Measurements from ENCODE around the gene MEIOB.

MEIOB gene

DNA sequence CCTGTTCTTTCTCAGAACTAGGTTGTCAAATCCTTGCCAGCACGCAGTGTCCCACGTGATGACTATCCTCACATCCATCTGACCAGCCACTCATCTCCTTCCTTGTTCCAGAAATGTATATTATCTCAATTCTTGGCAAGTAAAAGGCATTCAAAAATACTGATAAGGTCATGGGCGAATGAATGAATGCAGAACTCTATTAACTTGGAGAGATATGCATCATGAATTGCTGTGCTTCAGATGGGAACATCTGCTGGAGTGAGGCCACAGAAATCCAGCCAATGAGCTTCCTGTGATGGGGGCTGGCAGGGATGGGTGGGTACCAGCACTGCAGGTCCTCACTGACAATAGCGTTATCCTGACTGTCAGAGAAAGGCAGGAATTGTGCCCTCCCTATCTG lies 26.0 kb downstream of the MEIOB start:
- H3K4me3 ChIP-seq (ENCODE audit: low read depth, low read length) = no peak overlapping the region
- TF ChIP-seq, protein P1, sequence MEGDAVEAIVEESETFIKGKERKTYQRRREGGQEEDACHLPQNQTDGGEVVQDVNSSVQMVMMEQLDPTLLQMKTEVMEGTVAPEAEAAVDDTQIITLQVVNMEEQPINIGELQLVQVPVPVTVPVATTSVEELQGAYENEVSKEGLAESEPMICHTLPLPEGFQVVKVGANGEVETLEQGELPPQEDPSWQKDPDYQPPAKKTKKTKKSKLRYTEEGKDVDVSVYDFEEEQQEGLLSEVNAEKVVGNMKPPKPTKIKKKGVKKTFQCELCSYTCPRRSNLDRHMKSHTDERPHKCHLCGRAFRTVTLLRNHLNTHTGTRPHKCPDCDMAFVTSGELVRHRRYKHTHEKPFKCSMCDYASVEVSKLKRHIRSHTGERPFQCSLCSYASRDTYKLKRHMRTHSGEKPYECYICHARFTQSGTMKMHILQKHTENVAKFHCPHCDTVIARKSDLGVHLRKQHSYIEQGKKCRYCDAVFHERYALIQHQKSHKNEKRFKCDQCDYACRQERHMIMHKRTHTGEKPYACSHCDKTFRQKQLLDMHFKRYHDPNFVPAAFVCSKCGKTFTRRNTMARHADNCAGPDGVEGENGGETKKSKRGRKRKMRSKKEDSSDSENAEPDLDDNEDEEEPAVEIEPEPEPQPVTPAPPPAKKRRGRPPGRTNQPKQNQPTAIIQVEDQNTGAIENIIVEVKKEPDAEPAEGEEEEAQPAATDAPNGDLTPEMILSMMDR (conservative IDR thresholded peaks at IDR 0.05; ENCODE audit: low read depth, low read length) = no peak
- no peak for DNase-seq (ENCODE audit: low read depth)

DNA sequence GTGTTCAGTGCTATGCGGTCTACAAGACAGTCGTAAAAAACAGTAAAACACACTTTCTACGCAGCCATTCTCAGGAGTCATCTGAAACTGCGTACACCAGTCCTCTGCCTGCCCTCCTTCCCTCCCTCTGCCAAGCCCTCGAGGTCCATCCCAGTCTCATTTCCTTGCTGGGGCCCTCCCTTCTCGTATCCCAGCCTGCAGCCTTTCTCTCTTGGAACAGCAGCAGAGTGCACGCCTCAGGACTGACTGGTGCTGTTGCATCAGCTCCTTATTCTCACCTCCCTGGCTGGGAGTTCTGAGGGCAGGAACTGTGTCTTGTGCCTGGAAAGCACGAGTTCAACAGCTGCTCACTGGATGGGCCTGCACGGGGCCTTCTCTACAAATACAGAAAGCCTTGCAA lies 32.4 kb downstream of the MEIOB start:
- H3K4me3 ChIP-seq (ENCODE audit: low read depth, low read length) = no peak overlapping the region
- TF ChIP-seq, protein P1 (conservative IDR thresholded peaks at IDR 0.05; ENCODE audit: low read depth, low read length) = no peak
- DNase-seq (ENCODE audit: low read depth) = peak; percentile 79

DNA sequence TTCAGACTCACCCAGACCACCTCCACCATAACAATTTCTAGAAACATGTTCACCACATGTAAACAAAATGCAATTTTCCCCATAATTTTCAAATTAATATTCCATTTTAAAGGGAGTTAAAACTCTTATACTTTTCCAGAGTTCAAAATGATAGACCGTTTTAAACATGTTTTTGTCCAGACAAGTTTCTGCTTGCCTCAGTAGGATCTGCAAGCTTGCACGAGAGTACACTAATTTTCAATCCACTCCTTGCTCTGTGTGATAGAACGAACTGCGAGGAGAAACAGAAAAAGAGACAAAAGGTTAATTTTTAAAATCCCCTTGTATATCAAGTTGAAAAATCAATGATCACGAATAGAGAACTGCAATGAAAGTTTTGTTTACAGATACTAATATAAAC lies 37.9 kb downstream of the MEIOB start:
- no peak overlapping the region for H3K4me3 ChIP-seq (ENCODE audit: low read depth, low read length)
- TF ChIP-seq, protein P1 (conservative IDR thresholded peaks at IDR 0.05; ENCODE audit: low read depth, low read length) = no peak
- no peak for DNase-seq (ENCODE audit: low read depth)

DNA sequence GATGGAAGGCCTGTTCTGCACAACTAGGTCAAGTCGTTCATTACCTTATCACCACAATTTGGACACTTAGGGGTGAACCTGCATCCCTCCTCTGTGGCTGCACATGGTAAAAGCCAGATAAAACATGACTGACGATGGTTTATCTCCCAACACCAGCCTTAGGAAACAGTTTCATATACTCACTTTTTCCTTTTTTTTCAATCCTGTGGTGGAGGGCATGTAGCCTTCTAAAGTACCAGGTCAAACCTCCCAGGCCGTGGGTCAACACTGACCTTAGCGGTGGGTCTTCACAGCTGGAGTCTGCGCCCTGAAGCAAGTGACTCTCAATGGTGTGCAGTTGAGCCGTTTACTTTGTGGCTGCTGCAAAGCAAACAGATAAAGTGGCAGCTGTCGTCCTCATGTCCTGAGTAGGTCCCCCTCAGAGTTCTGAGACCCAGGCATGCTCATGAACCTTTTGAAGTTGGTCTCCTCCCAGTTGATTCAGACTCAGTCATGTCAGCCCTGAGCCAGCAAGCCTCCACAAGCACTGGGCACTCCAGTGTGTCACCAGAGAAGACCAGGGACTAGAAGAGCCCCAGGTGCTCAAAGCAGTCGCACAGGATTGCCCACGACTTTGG lies 39.0 kb downstream of the MEIOB start:
- TF ChIP-seq, protein P1 (conservative IDR thresholded peaks at IDR 0.05; ENCODE audit: low read depth, low read length) = no peak
- H3K4me3 ChIP-seq (ENCODE audit: low read depth, low read length) = no peak overlapping the region
- DNase-seq (ENCODE audit: low read depth) = no peak

DNA sequence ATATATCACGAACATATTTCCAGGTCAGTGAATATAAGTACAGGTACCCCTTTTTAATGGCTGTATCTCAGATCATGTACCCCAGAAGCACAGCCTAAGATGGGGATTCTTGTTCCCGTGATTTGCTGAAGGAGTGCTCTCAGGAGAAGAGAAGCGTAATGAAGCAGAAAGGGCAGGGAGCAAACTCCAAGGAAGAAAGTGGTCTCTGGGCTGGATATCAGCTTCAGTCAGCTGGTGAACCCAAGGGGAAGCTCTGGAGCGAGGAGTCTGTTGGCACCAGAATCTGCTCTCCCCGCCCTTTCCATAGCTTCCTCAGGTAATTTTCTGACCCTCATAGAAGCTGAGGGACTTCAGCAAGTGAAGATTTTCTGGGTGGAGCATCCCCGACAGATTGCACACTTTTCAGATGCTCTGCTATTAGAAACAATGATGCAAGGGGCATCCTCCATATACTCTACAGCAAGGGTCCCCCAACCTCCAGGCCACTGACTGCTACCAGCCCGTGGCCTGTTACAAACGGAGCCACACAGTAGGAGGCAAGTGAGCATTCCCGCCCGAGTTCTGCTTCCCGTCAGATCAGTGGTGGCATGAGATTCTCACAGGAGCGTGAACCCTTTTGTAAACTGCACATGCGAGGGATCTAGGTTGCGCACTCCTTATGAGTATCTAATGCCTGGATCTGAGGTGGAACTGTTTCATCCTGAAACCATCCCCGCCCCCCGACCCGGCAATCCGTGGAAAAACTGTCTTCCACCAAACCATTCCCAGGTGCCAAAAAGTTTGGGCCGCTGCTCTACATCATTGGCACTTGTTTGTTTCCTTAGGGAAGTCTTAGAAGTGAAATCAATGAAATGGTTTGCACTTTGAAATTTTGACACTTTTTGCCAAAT lies 40.5 kb downstream of the MEIOB start:
- no peak for DNase-seq (ENCODE audit: low read depth)
- TF ChIP-seq, protein P1 (conservative IDR thresholded peaks at IDR 0.05; ENCODE audit: low read depth, low read length) = no peak
- H3K4me3 ChIP-seq (ENCODE audit: low read depth, low read length) = no peak overlapping the region

DNA sequence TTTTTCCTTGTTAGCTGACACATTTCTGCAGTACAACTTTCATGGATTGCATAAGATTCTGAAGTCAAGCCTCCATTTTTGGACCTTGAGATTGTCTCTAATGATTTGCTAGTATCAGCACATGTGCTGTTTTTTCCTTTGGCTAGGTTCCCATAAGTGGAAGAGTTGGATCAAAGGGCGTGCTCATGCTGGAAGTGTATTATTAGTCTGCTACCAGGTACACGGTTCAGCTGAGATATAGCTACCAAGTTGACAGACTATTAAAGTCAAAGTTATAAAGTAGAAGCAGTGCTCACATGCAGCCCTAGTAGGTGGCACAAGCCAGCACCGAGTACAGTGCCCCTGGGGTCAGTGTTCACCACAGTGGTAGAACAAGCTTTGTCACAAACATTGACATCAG lies 41.8 kb downstream of the MEIOB start:
- no peak overlapping the region for H3K4me3 ChIP-seq (ENCODE audit: low read depth, low read length)
- DNase-seq (ENCODE audit: low read depth) = no peak
- TF ChIP-seq, protein P1 (conservative IDR thresholded peaks at IDR 0.05; ENCODE audit: low read depth, low read length) = no peak

Measured in choroid plexus epithelial cell (primary cell).